ENCODE measurements around the gene ADA.

The ADA gene

GRCh38 chr20:44606725-44607441, 44.6 kb downstream of the ADA start:
- TF ChIP-seq Cebpa-rat (IDR thresholded peaks at IDR 0.05): no peak
- Histone ChIP-seq H3K9ac (no peak overlapping the region), H3K27ac (no peak overlapping the region), H3K4me1 (peaks cover 43% of the 10 kb centered on the region), H4K20me1 (no peaks in the 10 kb centered on the region), H3K36me3 (no peaks in the 10 kb centered on the region), H3K4me3 (no peak overlapping the region), H3K9me3 (no peaks in the 10 kb centered on the region), H3K4me2 (no peak overlapping the region), H3K27me3 (no peaks in the 10 kb centered on the region)

- Histone ChIP-seq H3K27me3 (no peaks in the 10 kb centered on the region), H3K4me2 (no peak overlapping the region), H3K27ac (no peak overlapping the region), H3K9me3 (no peaks in the 10 kb centered on the region), H4K20me1 (no peaks in the 10 kb centered on the region), H3K4me3 (no peak overlapping the region), H3K4me1 (peaks cover 51% of the 10 kb centered on the region), H3K9ac (no peak overlapping the region), H3K36me3 (no peaks in the 10 kb centered on the region)
- TF ChIP-seq Cebpa-rat (IDR thresholded peaks at IDR 0.05): no peak
Observed at GRCh38 chr20:44603327-44603726, 48.2 kb downstream of the ADA start.

GRCh38 chr20:44601801-44602204, 49.7 kb downstream of the ADA start:
- Histone ChIP-seq H3K4me1 (peaks cover 60% of the 10 kb centered on the region), H3K27me3 (no peaks in the 10 kb centered on the region), H3K4me2 (peak overlapping the region; percentile 76), H3K36me3 (no peaks in the 10 kb centered on the region), H3K4me3 (no peak overlapping the region), H3K27ac (peak overlapping the region; percentile 28; the same call in 1 of the 2 replicates), H3K9ac (peak overlapping the region; percentile 34), H4K20me1 (no peaks in the 10 kb centered on the region), H3K9me3 (no peaks in the 10 kb centered on the region)
- TF ChIP-seq Cebpa-rat (IDR thresholded peaks at IDR 0.05): no peak

GRCh38 chr20:44601236-44601671, 50.2 kb downstream of the ADA start:
- H3K4me2 ChIP-seq: peak overlapping the region; percentile 76

GRCh38 chr20:44600758-44601201, 50.7 kb downstream of the ADA start:
- no peak for TF ChIP-seq Cebpa-rat (IDR thresholded peaks at IDR 0.05)
- H3K4me3 ChIP-seq: no peak overlapping the region; the same call in 1 of the 2 replicates
- H3K4me2 ChIP-seq: peak overlapping the region; percentile 76
- H3K27me3 ChIP-seq: no peaks in the 10 kb centered on the region
- no peaks in the 10 kb centered on the region for H3K9me3 ChIP-seq
- H3K27ac ChIP-seq: peak overlapping the region; percentile 59
- no peaks in the 10 kb centered on the region for H4K20me1 ChIP-seq
- no peaks in the 10 kb centered on the region for H3K36me3 ChIP-seq
- H3K4me1 ChIP-seq: peaks cover 60% of the 10 kb centered on the region
- no peak overlapping the region; the same call in 1 of the 2 replicates for H3K9ac ChIP-seq

More at GRCh38 chr20:44601236-44601671, 50.2 kb downstream of the ADA start:
- Histone ChIP-seq H3K27me3 (no peaks in the 10 kb centered on the region), H3K4me3 (no peak overlapping the region; the same call in 1 of the 2 replicates), H3K27ac (peak overlapping the region; percentile 59), H3K36me3 (no peaks in the 10 kb centered on the region), H3K9me3 (no peaks in the 10 kb centered on the region), H3K9ac (peak overlapping the region; percentile 34), H4K20me1 (no peaks in the 10 kb centered on the region), H3K4me1 (peaks cover 60% of the 10 kb centered on the region)
- no peak for TF ChIP-seq Cebpa-rat (IDR thresholded peaks at IDR 0.05)

GRCh38 chr20:44600301-44600700, 51.2 kb downstream of the ADA start:
- Histone ChIP-seq H3K36me3 (no peaks in the 10 kb centered on the region), H3K9ac (no peak overlapping the region), H3K27ac (peak overlapping the region; percentile 59), H3K4me1 (peaks cover 62% of the 10 kb centered on the region), H4K20me1 (no peaks in the 10 kb centered on the region), H3K27me3 (no peaks in the 10 kb centered on the region), H3K4me3 (no peak overlapping the region), H3K9me3 (no peaks in the 10 kb centered on the region), H3K4me2 (peak overlapping the region; percentile 76)
- TF ChIP-seq Cebpa-rat (IDR thresholded peaks at IDR 0.05): no peak

GRCh38 chr20:44599715-44600114, 51.8 kb downstream of the ADA start:
- no peaks in the 10 kb centered on the region for H3K27me3 ChIP-seq
- no peaks in the 10 kb centered on the region for H3K36me3 ChIP-seq
- peak overlapping the region; percentile 59; the same call in 1 of the 2 replicates for H3K27ac ChIP-seq
- H3K9ac ChIP-seq: no peak overlapping the region
- peaks cover 68% of the 10 kb centered on the region for H3K4me1 ChIP-seq
- H3K4me3 ChIP-seq: no peak overlapping the region
- H4K20me1 ChIP-seq: no peaks in the 10 kb centered on the region
- H3K4me2 ChIP-seq: peak overlapping the region; percentile 76
- TF ChIP-seq Cebpa-rat (IDR thresholded peaks at IDR 0.05): no peak
- H3K9me3 ChIP-seq: no peaks in the 10 kb centered on the region

- Histone ChIP-seq H3K4me3 (no peak overlapping the region), H3K9me3 (no peaks in the 10 kb centered on the region), H3K27me3 (no peaks in the 10 kb centered on the region), H3K4me2 (peak overlapping the region; percentile 72), H3K36me3 (no peaks in the 10 kb centered on the region), H3K9ac (peak overlapping the region; percentile 36), H3K27ac (peak overlapping the region; percentile 72), H3K4me1 (peaks cover 78% of the 10 kb centered on the region), H4K20me1 (no peaks in the 10 kb centered on the region)
- no peak for TF ChIP-seq Cebpa-rat (IDR thresholded peaks at IDR 0.05)
Observed at GRCh38 chr20:44598423-44599305, 52.8 kb downstream of the ADA start.

GRCh38 chr20:44597930-44598329, 53.6 kb downstream of the ADA start:
- Histone ChIP-seq H3K27me3 (no peaks in the 10 kb centered on the region), H4K20me1 (no peaks in the 10 kb centered on the region), H3K36me3 (no peaks in the 10 kb centered on the region), H3K27ac (peak overlapping the region; percentile 72), H3K4me3 (no peak overlapping the region), H3K9me3 (no peaks in the 10 kb centered on the region), H3K4me1 (peaks cover 76% of the 10 kb centered on the region), H3K9ac (no peak overlapping the region; the same call in 1 of the 2 replicates), H3K4me2 (peak overlapping the region; percentile 72)
- TF ChIP-seq Cebpa-rat (IDR thresholded peaks at IDR 0.05): no peak

GRCh38 chr20:44597516-44597915, 54.0 kb downstream of the ADA start:
- no peak for TF ChIP-seq Cebpa-rat (IDR thresholded peaks at IDR 0.05)
- Histone ChIP-seq H3K4me3 (no peak overlapping the region), H3K27ac (peak overlapping the region; percentile 72), H3K4me2 (peak overlapping the region; percentile 72), H3K4me1 (peaks cover 73% of the 10 kb centered on the region), H3K27me3 (no peaks in the 10 kb centered on the region), H4K20me1 (no peaks in the 10 kb centered on the region), H3K9me3 (no peaks in the 10 kb centered on the region), H3K9ac (no peak overlapping the region), H3K36me3 (no peaks in the 10 kb centered on the region)

Measured in BLaER1 (cell line).